GM19043 (cell line): ENCODE results near the gene PCDHGA12.
"Not testable (repeated sequence)": the region's sequence is repeated elsewhere in the genome, so short reads cannot be mapped to it uniquely, and the experiment has no call there.

Experiments used
- ATAC-seq: cut with Tn5 transposase; IDR thresholded peaks from one replicate; pipeline ENCODE4 v1.9.1; 2021; ENCODE audit warnings: low read depth; ENCODE audit not compliant: unreplicated experiment

The PCDHGA12 gene

DNA sequence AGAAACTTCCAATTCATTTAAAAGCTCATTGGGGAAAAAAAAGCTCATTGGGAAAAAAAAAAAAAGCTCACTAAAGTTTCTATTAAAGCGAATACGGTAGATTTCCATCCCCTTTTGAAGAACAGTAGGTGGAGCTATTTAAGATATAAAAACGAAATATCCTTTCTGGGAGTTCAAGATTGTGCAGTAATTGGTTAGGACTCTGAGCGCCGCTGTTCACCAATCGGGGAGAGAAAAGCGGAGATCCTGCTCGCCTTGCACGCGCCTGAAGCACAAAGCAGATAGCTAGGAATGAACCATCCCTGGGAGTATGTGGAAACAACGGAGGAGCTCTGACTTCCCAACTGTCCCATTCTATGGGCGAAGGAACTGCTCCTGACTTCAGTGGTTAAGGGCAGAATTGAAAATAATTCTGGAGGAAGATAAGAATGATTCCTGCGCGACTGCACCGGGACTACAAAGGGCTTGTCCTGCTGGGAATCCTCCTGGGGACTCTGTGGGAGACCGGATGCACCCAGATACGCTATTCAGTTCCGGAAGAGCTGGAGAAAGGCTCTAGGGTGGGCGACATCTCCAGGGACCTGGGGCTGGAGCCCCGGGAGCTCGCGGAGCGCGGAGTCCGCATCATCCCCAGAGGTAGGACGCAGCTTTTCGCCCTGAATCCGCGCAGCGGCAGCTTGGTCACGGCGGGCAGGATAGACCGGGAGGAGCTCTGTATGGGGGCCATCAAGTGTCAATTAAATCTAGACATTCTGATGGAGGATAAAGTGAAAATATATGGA, at the start of gene PCDHGA12:
TSS of gene PCDHGA12 (plus strand) at position 176 of the 782 bp plus-strand sequence. CDS start at position 429, 253 bp downstream.
- ATAC-seq = peak; percentile 76

DNA sequence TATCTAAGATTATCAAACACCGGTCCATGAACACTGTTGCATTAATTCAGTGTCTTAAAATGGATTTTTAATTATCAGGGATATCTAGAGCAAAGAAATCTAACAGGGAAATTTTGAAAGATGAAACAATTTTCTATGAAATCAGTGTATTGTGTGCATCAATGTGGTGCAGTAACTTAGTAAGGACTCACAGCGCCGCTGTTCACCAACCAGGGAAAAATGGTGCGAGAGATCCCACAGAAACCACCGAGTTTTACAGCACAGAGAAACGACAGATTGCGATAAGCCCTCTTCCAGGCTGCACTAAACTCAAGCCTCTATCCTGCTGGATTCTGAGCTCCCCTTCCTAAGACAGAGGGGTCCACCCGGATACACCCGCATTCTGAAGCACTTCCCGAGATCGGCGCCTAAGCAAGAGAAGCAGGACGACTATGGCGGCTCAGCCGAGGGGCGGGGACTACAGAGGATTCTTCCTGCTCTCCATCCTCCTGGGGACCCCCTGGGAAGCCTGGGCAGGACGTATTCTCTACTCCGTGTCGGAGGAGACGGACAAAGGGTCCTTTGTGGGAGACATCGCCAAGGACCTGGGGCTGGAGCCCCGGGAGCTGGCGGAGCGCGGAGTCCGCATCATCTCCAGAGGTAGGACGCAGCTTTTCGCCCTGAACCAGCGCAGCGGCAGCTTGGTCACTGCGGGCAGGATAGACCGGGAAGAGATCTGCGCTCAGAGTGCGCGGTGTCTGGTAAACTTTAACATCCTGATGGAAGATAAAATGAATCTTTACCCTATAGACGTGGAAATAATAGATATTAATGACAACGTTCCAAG, 47.6 kb upstream of the PCDHGA12 start, which contains the start of gene PCDHGA7:
TSS of gene PCDHGA7 (plus strand) at position 274 of the 826 bp plus-strand sequence. CDS start at position 432, 158 bp downstream.
- no peak for ATAC-seq

DNA sequence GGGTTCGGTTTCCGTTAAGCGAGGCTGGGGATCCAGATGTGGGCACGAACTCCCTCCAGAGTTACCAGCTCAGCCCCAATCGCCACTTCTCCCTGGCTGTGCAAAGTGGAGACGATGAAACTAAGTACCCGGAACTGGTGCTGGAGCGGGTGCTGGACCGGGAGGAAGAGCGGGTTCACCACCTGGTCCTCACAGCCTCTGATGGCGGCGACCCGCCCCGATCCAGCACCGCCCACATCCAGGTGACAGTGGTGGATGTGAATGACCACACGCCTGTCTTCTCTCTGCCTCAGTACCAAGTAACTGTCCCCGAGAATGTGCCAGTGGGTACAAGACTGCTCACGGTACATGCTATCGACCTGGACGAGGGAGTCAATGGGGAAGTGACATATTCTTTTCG, 47.0 kb upstream of the PCDHGA12 start:
- no peak for ATAC-seq

DNA sequence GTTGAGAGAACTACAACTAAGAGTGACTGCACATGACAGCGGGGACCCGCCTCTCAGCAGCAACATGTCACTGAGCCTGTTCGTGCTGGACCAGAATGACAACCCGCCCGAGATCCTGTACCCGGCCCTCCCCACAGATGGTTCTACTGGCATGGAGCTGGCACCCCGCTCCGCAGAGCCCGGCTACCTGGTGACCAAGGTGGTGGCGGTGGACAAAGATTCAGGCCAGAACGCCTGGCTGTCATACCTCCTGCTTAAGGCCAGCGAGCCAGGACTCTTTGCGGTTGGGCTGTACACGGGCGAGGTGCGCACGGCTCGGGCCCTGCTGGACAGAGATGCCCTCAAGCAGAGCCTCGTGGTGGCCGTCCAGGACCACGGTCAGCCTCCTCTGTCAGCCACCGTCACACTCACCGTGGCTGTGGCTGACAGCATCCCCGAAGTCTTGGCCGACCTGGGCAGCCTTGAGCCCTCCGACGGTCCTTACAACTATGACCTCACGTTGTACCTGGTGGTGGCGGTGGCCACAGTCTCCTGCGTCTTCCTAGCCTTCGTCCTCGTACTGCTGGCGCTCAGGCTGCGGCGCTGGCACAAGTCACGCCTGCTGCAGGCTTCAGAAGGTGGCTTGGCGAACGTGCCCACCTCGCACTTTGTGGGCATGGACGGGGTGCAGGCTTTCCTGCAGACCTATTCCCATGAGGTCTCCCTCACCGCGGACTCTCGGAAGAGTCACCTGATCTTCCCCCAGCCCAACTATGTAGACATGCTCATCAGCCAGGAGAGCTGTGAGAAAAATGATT, 45.6 kb upstream of the PCDHGA12 start:
- no peak for ATAC-seq

DNA sequence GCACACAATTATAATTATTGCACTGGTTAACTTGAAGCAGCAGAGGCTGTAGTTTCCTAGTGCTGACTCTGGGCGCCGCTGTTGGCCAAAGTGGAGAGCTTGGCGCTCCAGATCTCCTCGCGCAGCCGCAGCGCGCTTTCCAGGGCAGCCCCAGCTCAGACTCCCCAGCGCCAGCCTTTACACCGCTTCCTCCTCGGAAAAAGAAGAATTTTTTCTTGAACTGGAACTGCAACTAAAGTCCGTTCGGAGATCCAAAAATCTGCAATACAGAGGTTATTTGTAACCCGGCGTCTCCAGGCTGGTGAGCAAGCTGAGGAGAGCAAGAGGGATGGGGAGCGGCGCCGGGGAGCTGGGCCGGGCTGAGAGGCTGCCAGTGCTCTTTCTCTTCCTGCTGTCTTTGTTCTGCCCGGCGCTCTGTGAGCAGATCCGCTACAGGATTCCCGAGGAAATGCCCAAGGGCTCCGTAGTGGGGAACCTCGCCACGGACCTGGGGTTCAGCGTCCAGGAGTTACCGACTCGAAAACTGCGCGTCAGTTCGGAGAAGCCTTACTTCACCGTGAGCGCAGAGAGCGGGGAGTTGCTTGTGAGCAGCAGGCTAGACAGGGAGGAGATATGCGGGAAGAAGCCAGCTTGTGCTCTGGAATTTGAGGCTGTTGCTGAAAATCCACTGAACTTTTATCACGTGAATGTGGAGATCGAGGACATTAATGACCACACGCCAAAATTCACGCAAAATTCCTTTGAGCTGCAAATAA, 42.6 kb upstream of the PCDHGA12 start, which contains the start of gene PCDHGB4:
TSS of gene PCDHGB4 (plus strand) at position 142 of the 755 bp plus-strand sequence. CDS start at position 329, 187 bp downstream.
- ATAC-seq = not testable (repeated sequence)

DNA sequence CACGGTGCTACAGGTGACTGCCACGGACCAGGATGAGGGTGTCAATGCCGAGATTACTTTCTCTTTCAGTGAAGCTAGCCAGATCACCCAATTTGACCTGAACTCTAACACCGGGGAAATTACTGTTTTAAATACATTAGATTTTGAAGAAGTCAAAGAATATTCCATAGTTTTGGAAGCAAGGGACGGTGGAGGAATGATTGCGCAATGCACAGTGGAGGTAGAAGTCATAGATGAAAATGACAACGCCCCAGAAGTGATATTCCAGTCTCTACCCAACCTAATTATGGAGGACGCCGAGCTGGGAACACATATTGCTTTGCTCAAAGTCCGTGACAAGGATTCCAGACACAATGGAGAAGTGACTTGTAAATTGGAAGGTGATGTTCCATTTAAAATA, 41.6 kb upstream of the PCDHGA12 start:
- no peak for ATAC-seq

DNA sequence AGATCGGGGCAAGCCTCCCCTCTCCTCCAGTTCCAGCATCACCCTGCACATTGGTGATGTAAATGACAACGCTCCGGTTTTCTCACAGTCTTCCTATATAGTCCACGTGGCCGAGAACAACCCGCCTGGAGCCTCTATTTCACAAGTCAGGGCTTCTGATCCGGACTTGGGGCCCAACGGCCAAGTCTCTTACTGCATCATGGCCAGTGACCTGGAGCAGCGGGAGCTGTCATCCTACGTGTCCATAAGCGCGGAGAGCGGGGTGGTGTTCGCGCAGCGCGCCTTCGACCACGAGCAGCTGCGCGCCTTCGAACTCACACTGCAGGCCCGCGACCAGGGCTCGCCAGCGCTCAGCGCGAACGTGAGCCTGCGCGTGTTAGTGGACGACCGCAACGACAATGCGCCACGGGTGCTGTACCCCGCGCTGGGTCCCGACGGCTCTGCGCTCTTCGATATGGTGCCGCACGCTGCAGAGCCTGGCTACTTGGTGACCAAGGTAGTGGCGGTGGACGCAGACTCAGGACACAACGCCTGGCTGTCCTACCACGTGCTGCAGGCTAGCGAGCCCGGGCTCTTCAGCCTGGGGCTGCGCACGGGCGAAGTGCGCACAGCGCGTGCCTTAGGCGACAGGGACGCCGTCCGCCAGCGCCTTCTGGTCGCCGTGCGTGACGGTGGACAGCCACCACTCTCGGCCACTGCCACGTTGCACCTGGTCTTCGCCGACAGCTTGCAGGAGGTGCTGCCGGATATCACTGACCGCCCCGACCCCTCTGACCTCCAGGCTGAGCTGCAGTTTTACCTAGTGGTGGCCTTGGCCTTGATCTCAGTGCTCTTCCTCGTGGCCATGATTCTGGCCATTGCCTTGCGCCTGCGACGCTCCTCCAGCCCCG, 40.9 kb upstream of the PCDHGA12 start:
- ATAC-seq = no peak

DNA sequence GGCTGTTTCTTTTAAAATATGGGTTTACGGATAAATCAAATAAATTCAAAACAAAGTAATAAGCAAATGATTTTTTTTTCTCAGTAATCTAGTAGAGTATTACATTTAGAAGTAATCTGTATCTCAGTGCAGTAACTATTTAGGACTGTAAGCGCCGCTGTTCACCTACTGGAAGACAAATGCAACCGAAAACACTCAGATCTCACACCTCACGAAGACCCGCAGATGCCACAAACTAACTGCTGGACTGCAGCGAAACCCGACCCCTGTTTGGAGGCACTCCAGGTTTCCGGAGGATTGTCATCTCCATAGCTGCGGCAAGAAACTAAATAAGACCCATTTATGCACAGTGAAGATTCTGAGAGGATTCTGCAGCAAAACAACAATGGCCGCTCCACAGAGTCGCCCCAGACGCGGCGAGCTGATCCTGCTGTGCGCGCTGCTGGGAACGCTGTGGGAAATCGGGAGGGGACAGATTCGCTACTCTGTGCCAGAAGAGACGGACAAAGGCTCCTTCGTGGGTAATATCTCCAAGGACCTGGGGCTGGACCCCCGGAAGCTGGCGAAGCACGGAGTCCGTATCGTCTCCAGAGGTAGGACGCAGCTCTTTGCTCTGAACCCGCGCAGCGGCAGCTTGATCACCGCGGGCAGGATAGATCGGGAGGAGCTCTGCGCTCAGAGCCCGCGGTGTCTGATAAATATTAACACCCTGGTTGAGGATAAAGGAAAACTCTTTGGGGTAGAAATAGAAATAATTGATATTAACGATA, 37.7 kb upstream of the PCDHGA12 start, which contains the start of gene PCDHGA8:
TSS of gene PCDHGA8 (plus strand) at position 205 of the 770 bp plus-strand sequence. CDS start at position 386, 181 bp downstream.
- no peak for ATAC-seq

DNA sequence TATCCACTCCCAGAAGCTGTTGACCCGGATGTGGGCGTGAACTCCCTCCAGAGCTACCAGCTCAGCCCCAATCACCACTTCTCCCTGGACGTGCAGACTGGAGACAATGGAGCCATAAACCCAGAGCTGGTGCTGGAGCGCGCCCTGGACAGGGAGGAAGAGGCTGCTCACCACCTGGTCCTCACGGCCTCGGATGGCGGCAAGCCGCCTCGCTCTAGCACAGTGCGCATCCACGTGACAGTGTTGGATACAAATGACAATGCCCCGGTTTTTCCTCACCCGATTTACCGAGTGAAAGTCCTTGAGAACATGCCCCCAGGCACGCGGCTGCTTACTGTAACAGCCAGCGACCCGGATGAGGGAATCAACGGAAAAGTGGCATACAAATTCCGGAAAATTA, 37.0 kb upstream of the PCDHGA12 start:
- no peak for ATAC-seq

DNA sequence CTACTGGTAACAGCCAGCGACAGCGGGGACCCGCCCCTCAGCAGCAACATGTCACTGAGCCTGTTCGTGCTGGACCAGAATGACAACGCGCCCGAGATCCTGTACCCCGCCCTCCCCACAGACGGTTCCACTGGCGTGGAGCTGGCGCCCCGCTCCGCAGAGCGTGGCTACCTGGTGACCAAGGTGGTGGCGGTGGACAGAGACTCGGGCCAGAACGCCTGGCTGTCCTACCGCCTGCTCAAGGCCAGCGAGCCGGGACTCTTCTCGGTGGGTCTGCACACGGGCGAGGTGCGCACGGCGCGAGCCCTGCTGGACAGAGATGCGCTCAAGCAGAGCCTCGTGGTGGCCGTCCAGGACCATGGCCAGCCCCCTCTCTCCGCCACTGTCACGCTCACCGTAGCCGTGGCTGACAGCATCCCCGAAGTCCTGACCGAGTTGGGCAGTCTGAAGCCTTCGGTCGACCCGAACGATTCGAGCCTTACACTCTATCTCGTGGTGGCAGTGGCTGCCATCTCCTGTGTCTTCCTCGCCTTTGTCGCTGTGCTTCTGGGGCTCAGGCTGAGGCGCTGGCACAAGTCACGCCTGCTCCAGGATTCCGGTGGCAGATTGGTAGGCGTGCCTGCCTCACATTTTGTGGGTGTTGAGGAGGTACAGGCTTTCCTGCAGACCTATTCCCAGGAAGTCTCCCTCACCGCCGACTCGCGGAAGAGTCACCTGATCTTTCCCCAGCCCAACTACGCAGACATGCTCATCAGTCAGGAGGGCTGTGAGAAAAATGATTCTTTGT, 35.7 kb upstream of the PCDHGA12 start:
- not testable (repeated sequence) for ATAC-seq

DNA sequence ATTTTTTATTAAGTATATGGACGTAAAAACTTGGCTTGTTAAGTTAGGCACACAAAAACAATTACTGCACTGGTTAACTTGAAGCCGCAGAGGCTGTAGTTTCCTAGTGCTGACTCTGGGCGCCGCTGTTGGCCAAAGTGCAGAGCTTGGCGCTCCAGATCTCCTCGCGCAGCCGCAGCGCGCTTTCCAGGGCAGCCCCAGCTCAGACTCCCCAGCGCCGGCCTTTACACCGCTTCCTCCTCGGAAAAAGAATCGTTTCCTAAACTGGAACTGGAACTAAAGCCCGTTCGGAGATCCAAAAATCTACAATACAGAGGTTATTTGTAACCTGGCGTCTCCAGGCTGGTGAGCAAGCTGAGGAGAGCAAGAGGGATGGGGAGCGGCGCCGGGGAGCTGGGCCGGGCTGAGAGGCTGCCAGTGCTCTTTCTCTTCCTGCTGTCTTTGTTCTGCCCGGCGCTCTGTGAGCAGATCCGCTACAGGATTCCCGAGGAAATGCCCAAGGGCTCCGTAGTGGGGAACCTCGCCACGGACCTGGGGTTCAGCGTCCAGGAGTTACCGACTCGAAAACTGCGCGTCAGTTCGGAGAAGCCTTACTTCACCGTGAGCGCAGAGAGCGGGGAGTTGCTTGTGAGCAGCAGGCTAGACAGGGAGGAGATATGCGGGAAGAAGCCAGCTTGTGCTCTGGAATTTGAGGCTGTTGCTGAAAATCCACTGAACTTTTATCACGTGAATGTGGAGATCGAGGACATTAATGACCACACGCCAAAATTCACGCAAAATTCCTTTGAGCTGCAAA, 32.4 kb upstream of the PCDHGA12 start, which contains the start of gene PCDHGB5:
TSS of gene PCDHGB5 (plus strand) at position 192 of the 796 bp plus-strand sequence. CDS start at position 373, 181 bp downstream.
- ATAC-seq = peak; percentile 96

DNA sequence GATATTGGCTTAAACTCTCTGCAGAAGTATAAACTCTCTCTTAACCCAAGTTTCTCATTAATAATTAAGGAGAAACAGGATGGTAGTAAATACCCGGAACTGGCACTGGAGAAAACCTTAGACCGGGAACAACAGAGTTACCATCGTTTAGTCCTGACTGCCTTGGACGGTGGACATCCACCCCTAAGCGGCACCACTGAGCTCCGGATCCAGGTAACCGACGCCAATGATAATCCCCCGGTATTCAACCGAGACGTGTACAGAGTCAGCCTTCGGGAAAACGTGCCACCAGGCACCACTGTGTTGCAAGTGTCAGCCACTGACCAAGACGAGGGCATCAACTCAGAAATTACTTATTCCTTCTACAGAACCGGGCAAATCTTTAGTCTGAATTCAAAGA, 31.7 kb upstream of the PCDHGA12 start:
- ATAC-seq = no peak

DNA sequence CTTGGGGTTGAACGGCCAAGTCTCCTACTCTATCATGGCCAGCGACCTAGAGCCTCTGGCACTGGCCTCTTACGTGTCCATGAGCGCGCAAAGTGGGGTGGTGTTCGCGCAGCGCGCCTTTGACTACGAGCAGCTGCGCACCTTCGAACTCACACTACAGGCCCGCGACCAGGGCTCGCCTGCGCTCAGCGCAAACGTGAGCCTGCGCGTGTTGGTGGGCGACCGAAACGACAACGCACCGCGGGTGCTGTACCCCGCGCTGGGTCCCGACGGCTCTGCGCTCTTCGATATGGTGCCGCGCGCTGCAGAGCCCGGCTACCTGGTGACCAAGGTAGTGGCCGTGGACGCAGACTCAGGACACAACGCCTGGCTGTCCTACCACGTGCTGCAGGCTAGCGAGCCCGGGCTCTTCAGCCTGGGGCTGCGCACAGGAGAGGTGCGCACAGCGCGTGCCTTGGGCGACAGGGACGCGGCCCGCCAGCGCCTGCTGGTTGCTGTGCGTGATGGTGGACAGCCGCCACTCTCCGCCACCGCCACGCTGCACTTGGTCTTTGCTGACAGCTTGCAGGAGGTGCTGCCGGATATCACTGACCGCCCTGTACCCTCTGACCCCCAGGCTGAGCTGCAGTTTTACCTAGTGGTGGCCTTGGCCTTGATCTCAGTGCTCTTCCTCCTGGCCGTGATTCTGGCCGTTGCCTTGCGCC, 30.6 kb upstream of the PCDHGA12 start:
- ATAC-seq = no peak

DNA sequence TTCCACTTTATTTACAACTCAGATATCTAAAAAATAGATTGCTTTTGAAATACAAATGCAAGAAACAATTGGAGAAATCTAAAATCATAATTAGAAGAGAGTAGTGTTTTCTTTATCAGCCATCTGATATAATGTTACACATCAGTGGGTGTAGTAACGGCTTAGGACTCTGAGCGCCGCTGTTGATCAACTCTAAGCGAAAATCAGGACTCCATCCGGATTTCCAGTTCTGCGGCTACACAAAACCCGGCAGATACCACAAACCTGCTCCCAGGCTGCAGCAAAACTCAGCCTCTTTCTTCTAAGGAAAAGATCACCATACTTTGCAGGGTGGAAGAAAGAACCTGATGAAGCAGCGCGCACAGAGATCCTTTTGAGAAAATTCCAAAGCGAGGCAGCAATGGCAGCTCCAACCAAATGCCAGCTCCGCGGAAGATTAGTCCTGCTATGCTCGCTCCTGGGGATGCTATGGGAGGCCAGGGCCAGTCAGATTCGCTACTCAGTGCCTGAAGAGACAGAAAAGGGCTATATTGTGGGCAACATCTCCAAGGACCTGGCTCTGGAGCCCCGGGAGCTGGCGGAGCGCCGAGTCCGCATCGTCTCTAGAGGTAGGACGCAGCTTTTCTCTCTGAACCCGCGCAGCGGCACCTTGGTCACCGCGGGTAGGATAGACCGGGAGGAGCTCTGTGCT, 27.6 kb upstream of the PCDHGA12 start, which contains the start of gene PCDHGA9:
TSS of gene PCDHGA9 (plus strand) at position 226 of the 691 bp plus-strand sequence. CDS start at position 401, 175 bp downstream.
- no peak for ATAC-seq

DNA sequence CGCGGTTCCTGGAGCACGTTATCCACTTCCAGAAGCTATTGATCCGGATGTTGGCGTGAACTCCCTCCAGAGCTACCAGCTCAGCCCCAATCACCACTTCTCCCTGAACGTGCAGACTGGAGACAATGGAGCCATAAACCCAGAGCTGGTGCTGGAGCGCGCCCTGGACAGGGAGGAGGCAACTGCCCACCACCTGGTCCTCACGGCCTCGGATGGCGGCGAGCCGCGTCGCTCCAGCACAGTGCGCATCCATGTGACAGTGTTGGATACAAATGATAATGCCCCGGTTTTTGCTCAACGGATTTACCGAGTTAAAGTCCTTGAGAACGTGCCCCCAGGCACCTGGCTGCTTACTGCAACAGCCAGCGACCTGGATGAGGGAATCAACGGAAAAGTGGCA, 26.9 kb upstream of the PCDHGA12 start:
- no peak for ATAC-seq
